Measurements from ENCODE around the gene THAP4.

The THAP4 gene

DNA sequence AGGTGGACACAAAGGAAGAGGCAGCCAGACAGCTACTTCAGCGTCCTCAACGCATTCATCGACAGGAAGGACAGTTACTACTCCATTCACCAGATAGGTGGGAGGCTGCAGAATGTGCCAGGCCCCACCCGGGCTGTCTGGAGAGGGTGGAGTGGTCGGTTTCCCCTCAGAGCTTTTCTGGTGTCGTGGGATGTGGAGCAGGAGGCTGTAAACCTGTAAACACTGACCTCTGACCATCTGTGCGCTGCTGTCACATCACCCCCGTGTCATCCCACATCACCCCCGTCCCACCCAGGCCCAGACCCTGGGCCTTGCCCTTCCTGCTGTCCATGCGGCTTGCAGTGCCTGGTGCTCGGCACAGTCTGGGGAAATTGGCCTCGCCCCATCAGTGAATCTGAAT is 17.6 kb upstream of the THAP4 start:
- TF ChIP-seq, protein P1, sequence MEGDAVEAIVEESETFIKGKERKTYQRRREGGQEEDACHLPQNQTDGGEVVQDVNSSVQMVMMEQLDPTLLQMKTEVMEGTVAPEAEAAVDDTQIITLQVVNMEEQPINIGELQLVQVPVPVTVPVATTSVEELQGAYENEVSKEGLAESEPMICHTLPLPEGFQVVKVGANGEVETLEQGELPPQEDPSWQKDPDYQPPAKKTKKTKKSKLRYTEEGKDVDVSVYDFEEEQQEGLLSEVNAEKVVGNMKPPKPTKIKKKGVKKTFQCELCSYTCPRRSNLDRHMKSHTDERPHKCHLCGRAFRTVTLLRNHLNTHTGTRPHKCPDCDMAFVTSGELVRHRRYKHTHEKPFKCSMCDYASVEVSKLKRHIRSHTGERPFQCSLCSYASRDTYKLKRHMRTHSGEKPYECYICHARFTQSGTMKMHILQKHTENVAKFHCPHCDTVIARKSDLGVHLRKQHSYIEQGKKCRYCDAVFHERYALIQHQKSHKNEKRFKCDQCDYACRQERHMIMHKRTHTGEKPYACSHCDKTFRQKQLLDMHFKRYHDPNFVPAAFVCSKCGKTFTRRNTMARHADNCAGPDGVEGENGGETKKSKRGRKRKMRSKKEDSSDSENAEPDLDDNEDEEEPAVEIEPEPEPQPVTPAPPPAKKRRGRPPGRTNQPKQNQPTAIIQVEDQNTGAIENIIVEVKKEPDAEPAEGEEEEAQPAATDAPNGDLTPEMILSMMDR (IDR thresholded peaks at IDR 0.05; ENCODE audit: insufficient read depth, low read depth, low read length, missing control alignments) = no peak
- DNase-seq (ENCODE audit: low read depth) = no peak
- H3K4me3 ChIP-seq (ENCODE audit: low read depth, low read length) = no peak overlapping the region

DNA sequence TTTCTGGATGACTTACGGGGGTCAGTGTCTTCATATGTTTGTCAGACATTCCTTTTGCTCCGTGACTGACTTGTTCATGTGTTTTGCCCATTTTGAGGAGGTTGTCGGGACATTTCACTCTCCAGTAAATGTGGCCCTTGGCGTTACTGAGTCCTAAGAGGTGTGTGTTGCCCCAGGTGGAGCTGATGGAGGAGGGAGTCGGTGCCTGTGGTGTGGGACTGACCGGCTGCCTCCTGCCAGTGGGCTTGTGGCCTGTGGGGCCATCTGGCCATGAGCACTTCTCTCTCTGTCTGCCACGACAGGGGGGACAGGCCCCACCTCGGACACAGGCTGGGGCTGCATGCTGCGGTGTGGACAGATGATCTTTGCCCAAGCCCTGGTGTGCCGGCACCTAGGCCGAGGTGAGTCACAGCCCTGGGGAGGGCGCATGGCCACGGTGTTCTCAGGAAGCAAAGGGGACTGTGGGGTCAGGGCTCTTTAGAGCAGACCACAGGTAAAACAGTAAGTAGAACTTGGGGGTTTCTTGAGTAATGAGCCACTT is 16.3 kb upstream of the THAP4 start:
- TF ChIP-seq, protein P1 (IDR thresholded peaks at IDR 0.05; ENCODE audit: insufficient read depth, low read depth, low read length, missing control alignments) = no peak
- no peak for DNase-seq (ENCODE audit: low read depth)
- no peak overlapping the region for H3K4me3 ChIP-seq (ENCODE audit: low read depth, low read length)

DNA sequence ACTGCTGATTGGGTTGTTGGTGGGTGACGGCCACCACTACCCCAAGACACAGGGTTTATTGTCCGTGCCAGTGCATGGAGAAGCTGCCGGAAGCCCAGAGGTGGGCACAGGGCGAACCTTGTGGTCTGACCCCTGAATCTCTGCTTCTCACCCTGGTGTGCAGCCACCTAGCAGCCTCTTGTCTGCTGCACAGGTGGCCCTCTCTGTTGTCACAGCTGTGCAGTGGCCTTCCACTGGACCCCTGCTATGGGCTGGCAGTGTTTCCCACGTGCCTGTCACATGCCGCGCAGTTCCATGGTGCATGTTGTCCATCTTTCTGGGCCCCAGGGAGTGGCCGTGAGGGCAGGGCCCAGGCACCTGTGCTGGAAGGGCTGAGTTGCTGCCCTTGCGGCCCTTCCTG is 15.8 kb upstream of the THAP4 start:
- TF ChIP-seq, protein P1 (IDR thresholded peaks at IDR 0.05; ENCODE audit: insufficient read depth, low read depth, low read length, missing control alignments) = no peak
- no peak overlapping the region for H3K4me3 ChIP-seq (ENCODE audit: low read depth, low read length)
- DNase-seq (ENCODE audit: low read depth) = no peak

DNA sequence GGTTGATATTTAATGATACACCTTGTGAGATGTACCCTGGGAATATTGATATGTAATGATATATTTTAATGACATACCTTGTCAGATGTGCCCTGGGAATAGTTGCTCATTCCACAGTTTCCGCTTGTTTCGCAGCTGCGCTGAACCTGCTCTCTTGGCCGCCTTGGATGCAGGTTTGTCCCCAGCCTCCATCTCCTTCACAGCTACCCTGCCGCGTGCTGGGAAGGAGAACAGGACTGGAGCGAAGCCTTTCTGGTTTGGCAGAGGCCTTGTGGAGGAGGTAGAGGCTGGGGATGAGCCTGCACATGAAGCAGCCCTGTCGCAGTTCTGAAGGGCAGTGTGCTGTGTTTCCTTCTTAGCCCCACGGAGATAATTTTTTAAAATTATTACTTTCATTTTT is 15.2 kb upstream of the THAP4 start:
- H3K4me3 ChIP-seq (ENCODE audit: low read depth, low read length) = no peak overlapping the region
- no peak for DNase-seq (ENCODE audit: low read depth)
- TF ChIP-seq, protein P1 (IDR thresholded peaks at IDR 0.05; ENCODE audit: insufficient read depth, low read depth, low read length, missing control alignments) = no peak

DNA sequence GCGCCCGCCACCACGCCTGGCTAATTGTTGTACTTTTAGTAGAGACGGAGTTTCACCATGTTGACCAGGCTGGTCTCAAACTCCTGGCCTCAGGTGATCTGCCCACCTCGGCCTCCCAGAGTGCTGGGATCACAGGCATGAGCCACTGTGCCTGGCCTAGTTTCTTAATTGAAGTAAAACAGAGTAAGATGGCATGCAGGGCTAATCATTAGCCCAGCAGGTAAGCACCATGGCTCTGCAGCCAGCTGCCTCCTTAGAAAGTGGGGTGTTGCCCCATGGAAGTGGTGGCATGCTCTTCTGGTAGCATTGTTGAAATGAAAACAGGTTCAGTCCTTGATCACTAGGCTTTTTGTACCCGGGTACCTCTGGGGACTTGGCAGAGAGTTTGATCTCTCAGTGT is 13.0 kb upstream of the THAP4 start:
- H3K4me3 ChIP-seq (ENCODE audit: low read depth, low read length) = no peak overlapping the region
- DNase-seq (ENCODE audit: low read depth) = no peak
- TF ChIP-seq, protein P1 (IDR thresholded peaks at IDR 0.05; ENCODE audit: insufficient read depth, low read depth, low read length, missing control alignments) = no peak

DNA sequence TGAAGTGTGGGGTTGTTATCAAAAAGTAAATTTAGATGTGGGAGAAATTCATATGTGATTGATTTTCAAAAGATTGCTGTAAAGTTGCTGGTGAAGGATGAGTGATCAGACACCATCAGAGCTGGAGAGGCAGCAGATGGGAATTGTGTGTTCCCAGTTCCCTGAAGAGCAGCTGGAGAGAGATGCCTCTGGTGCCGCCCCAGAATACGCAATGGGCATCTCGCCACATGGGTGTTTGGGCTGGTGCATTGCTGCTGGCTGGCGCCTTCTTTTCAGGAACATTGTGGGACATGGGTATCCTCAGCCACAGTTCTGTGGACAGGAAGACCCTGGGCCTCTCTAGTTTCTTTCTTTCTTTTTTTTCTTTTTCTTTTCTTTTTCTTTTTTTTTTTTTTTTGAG is 12.4 kb upstream of the THAP4 start:
- DNase-seq (ENCODE audit: low read depth) = no peak
- TF ChIP-seq, protein P1 (IDR thresholded peaks at IDR 0.05; ENCODE audit: insufficient read depth, low read depth, low read length, missing control alignments) = no peak
- H3K4me3 ChIP-seq (ENCODE audit: low read depth, low read length) = no peak overlapping the region

DNA sequence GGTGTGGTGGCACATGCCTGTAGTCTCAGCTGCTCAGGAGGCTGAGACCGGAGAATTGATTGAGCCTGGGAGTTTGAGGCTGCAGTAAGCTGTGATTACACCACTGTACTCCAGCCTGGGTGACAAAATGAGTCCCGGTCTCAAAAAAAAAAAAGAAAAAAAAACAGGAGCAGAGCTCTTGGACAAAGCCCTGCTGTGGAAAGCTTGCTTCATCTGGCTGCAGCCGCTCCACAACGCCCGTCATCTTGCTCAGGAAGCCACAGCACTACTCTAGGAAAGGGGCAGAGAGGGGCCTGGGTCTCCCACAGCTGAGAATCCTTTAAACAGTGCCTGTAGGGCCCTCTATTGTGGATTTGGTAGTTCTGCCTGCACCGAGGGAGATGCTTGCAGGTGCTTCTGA is 11.5 kb upstream of the THAP4 start:
- DNase-seq (ENCODE audit: low read depth) = no peak
- TF ChIP-seq, protein P1 (IDR thresholded peaks at IDR 0.05; ENCODE audit: insufficient read depth, low read depth, low read length, missing control alignments) = no peak
- H3K4me3 ChIP-seq (ENCODE audit: low read depth, low read length) = no peak overlapping the region

All from GM12865 (cell line).